GM23338 (cell line): ENCODE results near the gene GAK. TPM values are rescaled to one million over a fixed set of nuclear protein-coding genes. Genes with fewer than 3 reads are reported as not detected.

Experiments used
- ATAC-seq: fragments of 200-7000 bp; cut with Tn5 transposase; 3 replicates; pipeline ENCODE4 v1.9.1; 2020
- DNase-seq: peaks from one replicate; pipeline ENCODE4 v3.0.0-alpha.2; 2015; ENCODE audit warnings: low spot score
- H2AFZ ChIP-seq: fragments of 200-600 bp; sonication (generic); 2 replicates; pipeline ENCODE4 v1.8.0; 2016; ENCODE audit warnings: antibody characterized with exemption, mild to moderate bottlenecking, moderate library complexity
- H3F3A ChIP-seq: fragments of 200-600 bp; sonication (generic); replicated peaks from 2 replicates; pipeline ENCODE4 v1.8.0; 2017; ENCODE audit warnings: antibody characterized with exemption, mixed run types, low read depth
- H3K27ac ChIP-seq: fragments of 200-600 bp; sonication (generic); 2 replicates; pipeline ENCODE4 v1.6.1; 2016; ENCODE audit warnings: low read depth
- H3K27me3 ChIP-seq: fragments of 200-600 bp; sonication (generic); 2 replicates; pipeline ENCODE4 v1.8.0; 2016; ENCODE audit warnings: mild to moderate bottlenecking, mixed run types, moderate library complexity; ENCODE audit not compliant: insufficient read depth
- H3K36me3 ChIP-seq: fragments of 200-600 bp; sonication (generic); 2 replicates; pipeline ENCODE4 v1.8.0; 2016; ENCODE audit warnings: mild to moderate bottlenecking; ENCODE audit not compliant: insufficient read depth
- H3K4me1 ChIP-seq: fragments of 200-600 bp; sonication (generic); 2 replicates; pipeline ENCODE4 v1.8.0; 2016; ENCODE audit warnings: mild to moderate bottlenecking, moderate library complexity; ENCODE audit not compliant: insufficient read depth
- H3K4me2 ChIP-seq: fragments of 200-600 bp; sonication (generic); 2 replicates; pipeline ENCODE4 v1.7.1; 2017; ENCODE audit warnings: mixed run types
- H3K4me3 ChIP-seq: fragments of 200-600 bp; sonication (generic); 2 replicates; pipeline ENCODE4 v1.6.1; 2016; ENCODE audit warnings: mixed run types
- H3K79me2 ChIP-seq: fragments of 200-600 bp; sonication (generic); replicated peaks from 2 replicates; pipeline ENCODE4 v1.8.0; 2017; ENCODE audit warnings: mild to moderate bottlenecking; ENCODE audit not compliant: insufficient read depth
- H3K9me2 ChIP-seq: fragments of 200-600 bp; sonication (generic); 2 replicates; pipeline ENCODE4 v1.8.0; 2017; ENCODE audit not compliant: insufficient read depth
- H4K20me1 ChIP-seq: fragments of 200-600 bp; sonication (generic); replicated peaks from 2 replicates; pipeline ENCODE4 v1.8.0; 2017; ENCODE audit warnings: mild to moderate bottlenecking; ENCODE audit not compliant: insufficient read depth
- H3K27ac Mint-ChIP-seq: 2 replicates; pipeline ENCODE4 v1.8.0; 2020; ENCODE audit warnings: inconsistent platforms, mild to moderate bottlenecking, moderate library complexity, mixed read lengths
- H3K27me3 Mint-ChIP-seq: 3 replicates; pipeline ENCODE4 v1.8.0; 2022; ENCODE audit warnings: low read depth, mild to moderate bottlenecking, moderate library complexity, mixed read lengths, inconsistent platforms; ENCODE audit not compliant: insufficient read depth, poor library complexity
- H3K36me3 Mint-ChIP-seq: 3 replicates; pipeline ENCODE4 v1.8.0; 2021; ENCODE audit warnings: low read depth, mild to moderate bottlenecking, inconsistent platforms, moderate library complexity, mixed read lengths
- H3K4me1 Mint-ChIP-seq: 3 replicates; pipeline ENCODE4 v1.8.0; 2020; ENCODE audit warnings: mild to moderate bottlenecking, inconsistent platforms, mixed read lengths
- H3K4me3 Mint-ChIP-seq: 3 replicates; pipeline ENCODE4 v1.8.0; 2021; ENCODE audit warnings: moderate library complexity, mild to moderate bottlenecking, inconsistent platforms, mixed read lengths
- H3K9me3 Mint-ChIP-seq: 3 replicates; pipeline ENCODE4 v1.8.0; 2020; ENCODE audit warnings: moderate library complexity, mild to moderate bottlenecking, inconsistent platforms, mixed read lengths
- CREB1 ChIP-seq: fragments of 250-450 bp; sonication (Bioruptor Pico); IDR thresholded peaks from 2 replicates; pipeline ENCODE4 v1.5.0; 2020; ENCODE audit warnings: low read depth, mild to moderate bottlenecking, moderate library complexity
- ETS1 ChIP-seq: IDR thresholded peaks from 2 replicates; pipeline ENCODE4 v1.6.1; 2016; ENCODE audit warnings: antibody characterized with exemption
- EZH2 ChIP-seq: fragments of 200-600 bp; sonication (generic); IDR thresholded peaks from one replicate; pipeline ENCODE4 v1.8.0; 2017; ENCODE audit warnings: antibody characterized with exemption, mild to moderate bottlenecking, low read depth; ENCODE audit not compliant: unreplicated experiment
- EZH2phosphoT487 ChIP-seq: fragments of 200-600 bp; sonication (generic); IDR thresholded peaks from one replicate; pipeline ENCODE4 v1.8.1; 2018; ENCODE audit warnings: antibody characterized with exemption; ENCODE audit not compliant: unreplicated experiment
- NANOG ChIP-seq: IDR thresholded peaks from 2 replicates; pipeline ENCODE4 v1.6.1; 2016; ENCODE audit warnings: antibody characterized with exemption, borderline replicate concordance
- ZNF114 ChIP-seq: fragments of 250-450 bp; sonication (Bioruptor Pico); IDR thresholded peaks from 2 replicates; pipeline ENCODE4 v1.5.0; 2020; ENCODE audit warnings: mild to moderate bottlenecking, moderate library complexity
- ZNF331 ChIP-seq: fragments of 250-450 bp; sonication (Bioruptor Pico); IDR thresholded peaks from 2 replicates; pipeline ENCODE4 v1.5.0; 2020; ENCODE audit warnings: low read depth, mild to moderate bottlenecking, moderate library complexity
- ZNF462 ChIP-seq: fragments of 250-450 bp; sonication (Bioruptor Pico); IDR thresholded peaks from 2 replicates; pipeline ENCODE4 v1.5.0; 2020; ENCODE audit warnings: mild to moderate bottlenecking, moderate library complexity
- polyA plus RNA-seq: library from polyadenylated mRNA; unstranded; fragments of >200 nt; fragmentation: Nextera tagmentation; extraction: Ambion mirVana; gene quantifications from 2 replicates; pipeline ENCODE4 v1.2.1, GENCODE V29; 2016
- total RNA-seq: library from RNA; depleted of rRNA; stranded (reverse); fragments of >200 nt; shearing (Covaris generic); gene quantifications from 2 replicates; pipeline ENCODE4 v1.2.3, GENCODE V29; 2014

GAK gene
- total and polyA plus RNA-seq, 2 experiments from 2014 or later: 48.5 to 124 TPM

- no peak for TF ChIP-seq ZNF331
- TF ChIP-seq ETS1: no peak
- no peak for TF ChIP-seq CREB1 (CRISPR knock-in tag)
Observed at GRCh38 chr4:890036-890695, 42.0 kb downstream of the GAK start (continued).

- Histone ChIP-seq H3F3A (0 out of 2 replicates have a peak, but pooled peaks cover 11% of the 10 kb centered on the region), H3K4me2 (no peak overlapping the region), H2AFZ (no peak overlapping the region), H3K9me2 (no peaks in the 10 kb centered on the region; the same call in 1 of the 2 replicates), H3K4me3 (no peak overlapping the region), H3K27me3 (no peaks in the 10 kb centered on the region), H3K27ac (no peak overlapping the region), H3K79me2 (no peaks in the 10 kb centered on the region), H3K36me3 (no peaks in the 10 kb centered on the region), H3K4me1 (no peaks in the 10 kb centered on the region), H4K20me1 (no peaks in the 10 kb centered on the region)
- H3K27me3 Mint-ChIP-seq: peaks cover 19% of the 10 kb centered on the region
- no peak overlapping the region for H3K4me3 Mint-ChIP-seq
- peaks cover 7% of the 10 kb centered on the region; the same call in 2 of the 3 replicates for H3K9me3 Mint-ChIP-seq
- ATAC-seq: no peak
- no peak overlapping the region; the same call in 1 of the 2 replicates for H3K27ac Mint-ChIP-seq
- H3K36me3 Mint-ChIP-seq: peaks cover 18% of the 10 kb centered on the region
- TF ChIP-seq EZH2: no peak
- no peak for TF ChIP-seq ETS1
- no peak for TF ChIP-seq ZNF462 (CRISPR knock-in tag)
- no peak for TF ChIP-seq EZH2phosphoT487
- no peak for TF ChIP-seq ZNF331
- no peak for TF ChIP-seq NANOG
- no peak for TF ChIP-seq ZNF114 (CRISPR knock-in tag)
- no peak for DNase-seq
- no peaks in the 10 kb centered on the region for H3K4me1 Mint-ChIP-seq
Observed at GRCh38 chr4:889516-889915, 42.6 kb downstream of the GAK start.
